Smooth muscle cell of the umbilical artery (primary cell): ENCODE results near the gene KCP. TPM values are rescaled to one million over a fixed set of nuclear protein-coding genes. Genes with fewer than 3 reads are reported as not detected.

ENCODE experiments used
- total RNA-seq: library from RNA; depleted of rRNA; stranded (reverse); fragments of >200 nt; gene quantifications from 2 replicates; pipeline ENCODE4 v1.2.3, GENCODE V29; 2014

The KCP gene
- 0.09 and 0.30 TPM in 2 replicates for total RNA-seq

GRCh38 chr7:128910569-128910945, at the start of gene KCP:
KCP (minus strand) TSS chr7:128910709; CDS start chr7:128910676, 33 bp downstream.

GRCh38 chr7:128937647-128938543, 27.4 kb upstream of the KCP start, which contains the start of gene IRF5:
IRF5 (plus strand) TSS chr7:128937927; CDS start chr7:128942082, 4,155 bp downstream.

GRCh38 chr7:128862571-128863432, 47.7 kb downstream of the KCP start, which contains the start of gene ATP6V1F:
ATP6V1F (plus strand) TSS chr7:128862856; CDS start chr7:128862905, 49 bp downstream.

GRCh38 chr7:128830231-128831177, 80.0 kb downstream of the KCP start, which contains the start of gene FLNC:
FLNC (plus strand) TSS chr7:128830406; CDS start chr7:128830638, 232 bp downstream.

Other genes starting within 250 kb of the KCP start
- gene GARIN1A, start 238.4 kb downstream of the KCP start, total RNA-seq, result 0.89 and 1.5 TPM in 2 replicates
- gene CALU, start 171.3 kb downstream of the KCP start, total RNA-seq, result 2,586 and 2,792 TPM in 2 replicates
- gene OPN1SW, start 134.9 kb downstream of the KCP start, total RNA-seq, result not detected in 2 replicates
- gene CCDC136, start 118.7 kb downstream of the KCP start, total RNA-seq, result 10.7 and 11.4 TPM in 2 replicates
- gene FLNC, start 80.3 kb downstream of the KCP start, total RNA-seq, result 226 and 608 TPM in 2 replicates
- 106 and 147 TPM in 2 replicates for gene ATP6V1F, start 47.9 kb downstream of the KCP start, total RNA-seq
- 0.14 TPM in 1 of 2 replicates, not detected in the other for gene IRF5, start 27.2 kb upstream of the KCP start, total RNA-seq
- gene TNPO3, start 144.4 kb upstream of the KCP start, total RNA-seq, result 76.0 and 77.8 TPM in 2 replicates
- 0.09 and 1.2 TPM in 2 replicates for gene TSPAN33, start 234.0 kb upstream of the KCP start, total RNA-seq